ENCODE results near the gene AHI1. TPM values are rescaled to one million over a fixed set of nuclear protein-coding genes. Genes with fewer than 3 reads are reported as not detected.

The AHI1 gene
- total and polyA plus RNA-seq, 2 donors (not counting 1 experiment from before 2014, with no cell fraction given) = 8.3 to 61.7 TPM

DNA sequence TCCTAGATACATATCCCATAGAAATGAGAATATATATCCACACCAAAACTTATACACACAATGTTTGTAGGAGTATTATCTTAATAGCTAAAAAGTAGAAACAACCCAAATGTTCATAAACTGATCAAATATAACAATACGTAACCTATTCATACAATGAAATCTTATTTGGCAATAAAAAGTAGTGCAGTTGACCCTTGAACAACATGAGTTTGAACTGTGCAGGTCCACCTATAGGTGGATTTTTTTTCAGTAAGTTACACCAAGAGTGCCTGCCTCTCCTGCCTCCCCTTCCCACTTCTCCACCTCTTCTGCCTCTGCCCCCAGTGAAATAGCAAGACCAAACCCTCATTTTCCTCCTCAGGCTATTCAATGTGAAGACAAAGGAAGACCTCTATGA, 95.2 kb downstream of the AHI1 start:
- H3K4me2 ChIP-seq (replicated peaks; ENCODE audit: low read depth, low read length, poor library complexity, severe bottlenecking) = no peak overlapping the region
- TF ChIP-seq, protein P1, sequence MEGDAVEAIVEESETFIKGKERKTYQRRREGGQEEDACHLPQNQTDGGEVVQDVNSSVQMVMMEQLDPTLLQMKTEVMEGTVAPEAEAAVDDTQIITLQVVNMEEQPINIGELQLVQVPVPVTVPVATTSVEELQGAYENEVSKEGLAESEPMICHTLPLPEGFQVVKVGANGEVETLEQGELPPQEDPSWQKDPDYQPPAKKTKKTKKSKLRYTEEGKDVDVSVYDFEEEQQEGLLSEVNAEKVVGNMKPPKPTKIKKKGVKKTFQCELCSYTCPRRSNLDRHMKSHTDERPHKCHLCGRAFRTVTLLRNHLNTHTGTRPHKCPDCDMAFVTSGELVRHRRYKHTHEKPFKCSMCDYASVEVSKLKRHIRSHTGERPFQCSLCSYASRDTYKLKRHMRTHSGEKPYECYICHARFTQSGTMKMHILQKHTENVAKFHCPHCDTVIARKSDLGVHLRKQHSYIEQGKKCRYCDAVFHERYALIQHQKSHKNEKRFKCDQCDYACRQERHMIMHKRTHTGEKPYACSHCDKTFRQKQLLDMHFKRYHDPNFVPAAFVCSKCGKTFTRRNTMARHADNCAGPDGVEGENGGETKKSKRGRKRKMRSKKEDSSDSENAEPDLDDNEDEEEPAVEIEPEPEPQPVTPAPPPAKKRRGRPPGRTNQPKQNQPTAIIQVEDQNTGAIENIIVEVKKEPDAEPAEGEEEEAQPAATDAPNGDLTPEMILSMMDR (IDR thresholded peaks at IDR 0.05) = no peak
- TF ChIP-seq EZH2 (IDR thresholded peaks at IDR 0.05; ENCODE audit: borderline replicate concordance, insufficient read depth, low read depth, low read length, poor library complexity, severe bottlenecking) = no peak
- no peaks in the 10 kb centered on the region for H3K79me2 ChIP-seq (ENCODE audit: control insufficient read depth, insufficient read depth, low read length)
- H3K9me3 Mint-ChIP-seq (ENCODE audit: insufficient read depth) = no peaks in the 10 kb centered on the region
- H3K9ac ChIP-seq (ENCODE audit: low read length) = no peak overlapping the region
- H3K27ac Mint-ChIP-seq = no peak overlapping the region
- CTCF ChIA-PET = no interaction called here
- ATAC-seq (ENCODE audit: low read depth) (no peak), DNase-seq (no peak)
- WGBS (ENCODE audit: insufficient coverage) = no CpG with 5 or more reads among the region's 1 CpG
- H3K27ac ChIP-seq (ENCODE audit: low read length in 2 of 2) = no peak overlapping the region
- H3K4me1 Mint-ChIP-seq = no peaks in the 10 kb centered on the region
- intact Hi-C loops (cut with micrococcal nuclease) = no loop called here
- H3K4me1 ChIP-seq (ENCODE audit: control insufficient read depth in 2 of 2, insufficient read depth in 2 of 2, low read length in 2 of 2) = no peaks in the 10 kb centered on the region
- H2AFZ ChIP-seq (ENCODE audit: insufficient read depth, low read depth, low read length, poor library complexity, severe bottlenecking) = no peak overlapping the region
- POLR2A ChIA-PET = no interaction called here
- H3K27me3 ChIP-seq (replicated peaks in 1 of 4; ENCODE audit: control extremely low read depth in 1 of 4, control insufficient read depth in 3 of 4, insufficient read depth in 4 of 4, low read length in 3 of 4) = no peaks in the 10 kb centered on the region
- no peaks in the 10 kb centered on the region for H3K36me3 ChIP-seq (replicated peaks in 1 of 2; ENCODE audit: control extremely low read depth in 1 of 2, control insufficient read depth in 1 of 2, extremely low read depth in 1 of 2, insufficient read depth in 2 of 2, low read length in 1 of 2)
- H3K27me3 Mint-ChIP-seq = no peaks in the 10 kb centered on the region
- H4K20me1 ChIP-seq (ENCODE audit: control insufficient read depth, insufficient read depth, low read length, poor library complexity, severe bottlenecking) = no peaks in the 10 kb centered on the region
- H3K4me3 Mint-ChIP-seq = no peak overlapping the region
- H3K9me3 ChIP-seq (ENCODE audit: control extremely low read depth in 1 of 3, control insufficient read depth in 2 of 3, insufficient read depth in 1 of 3, low read length in 2 of 3) = no peaks in the 10 kb centered on the region
- no peak overlapping the region for H3K4me3 ChIP-seq (ENCODE audit: control extremely low read depth in 1 of 5, extremely low read depth in 1 of 5, insufficient read depth in 1 of 5, low read depth in 2 of 5, low read length in 4 of 5)

DNA sequence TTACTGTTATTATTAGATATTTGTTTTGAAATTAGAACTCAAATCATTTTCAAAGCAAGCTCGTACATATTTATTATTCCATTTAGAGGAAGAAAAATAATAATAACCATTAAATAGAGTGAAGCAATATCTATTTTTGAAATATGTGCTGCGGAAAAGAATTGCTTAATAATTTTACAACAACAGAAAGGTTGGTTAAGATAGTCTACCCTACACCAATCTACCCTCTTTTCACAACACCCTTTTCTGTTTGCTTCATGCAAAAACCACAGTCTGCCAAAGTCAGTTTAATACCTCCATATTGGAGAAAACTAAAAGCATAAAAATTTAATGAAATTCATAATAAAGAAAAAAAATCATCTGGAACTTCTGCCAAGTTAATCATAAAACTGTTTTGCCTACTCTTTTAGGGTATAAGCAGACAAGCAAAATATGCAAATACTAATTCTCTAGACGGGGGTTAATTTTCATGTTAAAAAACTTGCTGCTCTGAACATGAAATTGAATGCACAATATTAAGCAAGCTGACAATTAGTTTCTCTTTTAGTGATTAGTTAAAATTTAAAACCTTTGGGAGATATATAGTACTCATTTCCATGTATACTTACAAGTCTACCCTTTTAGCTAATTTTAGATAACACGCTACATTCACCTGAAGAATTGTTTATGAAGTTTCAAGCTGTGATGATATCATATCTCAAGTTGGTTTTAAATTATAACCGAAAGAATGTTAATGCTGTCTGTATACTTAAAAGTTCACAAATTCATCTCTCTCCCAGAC, 100.2 kb downstream of the AHI1 start:
- Histone ChIP-seq H3K27me3 (replicated peaks in 1 of 4; ENCODE audit: control extremely low read depth in 1 of 4, control insufficient read depth in 3 of 4, insufficient read depth in 4 of 4, low read length in 3 of 4) (no peaks in the 10 kb centered on the region), H3K36me3 (replicated peaks in 1 of 2; ENCODE audit: control extremely low read depth in 1 of 2, control insufficient read depth in 1 of 2, extremely low read depth in 1 of 2, insufficient read depth in 2 of 2, low read length in 1 of 2) (no peaks in the 10 kb centered on the region), H3K9ac (ENCODE audit: low read length) (no peak overlapping the region), H3K4me3 (ENCODE audit: control extremely low read depth in 1 of 5, extremely low read depth in 1 of 5, insufficient read depth in 1 of 5, low read depth in 2 of 5, low read length in 4 of 5) (no peak overlapping the region), H2AFZ (ENCODE audit: insufficient read depth, low read depth, low read length, poor library complexity, severe bottlenecking) (no peak overlapping the region), H3K79me2 (ENCODE audit: control insufficient read depth, insufficient read depth, low read length) (no peaks in the 10 kb centered on the region), H3K27ac (ENCODE audit: low read length in 2 of 2) (no peak overlapping the region), H3K4me1 (ENCODE audit: control insufficient read depth in 2 of 2, insufficient read depth in 2 of 2, low read length in 2 of 2) (no peaks in the 10 kb centered on the region), H3K9me3 (ENCODE audit: control extremely low read depth in 1 of 3, control insufficient read depth in 2 of 3, insufficient read depth in 1 of 3, low read length in 2 of 3) (no peaks in the 10 kb centered on the region), H4K20me1 (ENCODE audit: control insufficient read depth, insufficient read depth, low read length, poor library complexity, severe bottlenecking) (no peaks in the 10 kb centered on the region), H3K4me2 (replicated peaks; ENCODE audit: low read depth, low read length, poor library complexity, severe bottlenecking) (no peak overlapping the region)
- Mint-ChIP-seq H3K27me3 (no peaks in the 10 kb centered on the region), H3K9me3 (ENCODE audit: insufficient read depth) (no peaks in the 10 kb centered on the region), H3K4me3 (no peak overlapping the region), H3K4me1 (no peaks in the 10 kb centered on the region), H3K27ac (no peak overlapping the region)
- DNase-seq (no peak), ATAC-seq (ENCODE audit: low read depth) (no peak)
- TF ChIP-seq EZH2 (IDR thresholded peaks at IDR 0.05; ENCODE audit: borderline replicate concordance, insufficient read depth, low read depth, low read length, poor library complexity, severe bottlenecking) = no peak
- TF ChIP-seq, protein P1 (IDR thresholded peaks at IDR 0.05) = no peak
- intact Hi-C loops (cut with micrococcal nuclease) = no loop called here
- ChIA-PET POLR2A (no interaction called here), CTCF (no interaction called here)
- WGBS (ENCODE audit: insufficient coverage) = no CpG with 5 or more reads among the region's 5 CpGs

All from B cell (primary cell).